ENCODE measurements around the gene PARVB. TPM values are rescaled to one million over a fixed set of nuclear protein-coding genes. Genes with fewer than 3 reads are reported as not detected.

Gene PARVB
- total and polyA plus RNA-seq, 2 of the 8 experiments (the other 6 are each of a cell fraction or from before 2014, with no cell fraction given), result 14.5 to 18.6 TPM

DNA sequence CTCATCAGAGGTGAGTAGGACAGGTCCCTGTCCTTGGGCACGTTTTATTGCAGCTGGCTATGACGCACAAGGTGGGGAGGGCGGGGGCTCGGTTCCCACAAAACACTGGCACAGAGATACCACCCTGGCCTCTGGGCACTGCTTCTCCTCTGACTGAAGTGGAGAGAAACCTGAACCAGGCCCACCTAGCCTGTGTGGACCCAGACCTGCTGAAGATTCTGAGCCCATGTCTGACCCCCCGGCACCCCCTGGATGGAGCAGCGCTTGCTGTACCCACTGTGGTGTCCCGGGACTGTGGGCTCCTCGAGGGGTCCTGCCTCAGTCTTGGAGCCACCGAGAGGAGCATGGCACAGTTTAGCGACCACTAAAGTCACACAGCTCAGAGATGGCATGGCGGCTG is 72.6 kb downstream of the PARVB start (continued):
- no peak for TF ChIP-seq EP300 (IDR thresholded peaks at IDR 0.05; ENCODE audit: borderline replicate concordance in 1 of 2, low read depth in 2 of 2, low read length in 2 of 2)
- TF ChIP-seq, protein P1, sequence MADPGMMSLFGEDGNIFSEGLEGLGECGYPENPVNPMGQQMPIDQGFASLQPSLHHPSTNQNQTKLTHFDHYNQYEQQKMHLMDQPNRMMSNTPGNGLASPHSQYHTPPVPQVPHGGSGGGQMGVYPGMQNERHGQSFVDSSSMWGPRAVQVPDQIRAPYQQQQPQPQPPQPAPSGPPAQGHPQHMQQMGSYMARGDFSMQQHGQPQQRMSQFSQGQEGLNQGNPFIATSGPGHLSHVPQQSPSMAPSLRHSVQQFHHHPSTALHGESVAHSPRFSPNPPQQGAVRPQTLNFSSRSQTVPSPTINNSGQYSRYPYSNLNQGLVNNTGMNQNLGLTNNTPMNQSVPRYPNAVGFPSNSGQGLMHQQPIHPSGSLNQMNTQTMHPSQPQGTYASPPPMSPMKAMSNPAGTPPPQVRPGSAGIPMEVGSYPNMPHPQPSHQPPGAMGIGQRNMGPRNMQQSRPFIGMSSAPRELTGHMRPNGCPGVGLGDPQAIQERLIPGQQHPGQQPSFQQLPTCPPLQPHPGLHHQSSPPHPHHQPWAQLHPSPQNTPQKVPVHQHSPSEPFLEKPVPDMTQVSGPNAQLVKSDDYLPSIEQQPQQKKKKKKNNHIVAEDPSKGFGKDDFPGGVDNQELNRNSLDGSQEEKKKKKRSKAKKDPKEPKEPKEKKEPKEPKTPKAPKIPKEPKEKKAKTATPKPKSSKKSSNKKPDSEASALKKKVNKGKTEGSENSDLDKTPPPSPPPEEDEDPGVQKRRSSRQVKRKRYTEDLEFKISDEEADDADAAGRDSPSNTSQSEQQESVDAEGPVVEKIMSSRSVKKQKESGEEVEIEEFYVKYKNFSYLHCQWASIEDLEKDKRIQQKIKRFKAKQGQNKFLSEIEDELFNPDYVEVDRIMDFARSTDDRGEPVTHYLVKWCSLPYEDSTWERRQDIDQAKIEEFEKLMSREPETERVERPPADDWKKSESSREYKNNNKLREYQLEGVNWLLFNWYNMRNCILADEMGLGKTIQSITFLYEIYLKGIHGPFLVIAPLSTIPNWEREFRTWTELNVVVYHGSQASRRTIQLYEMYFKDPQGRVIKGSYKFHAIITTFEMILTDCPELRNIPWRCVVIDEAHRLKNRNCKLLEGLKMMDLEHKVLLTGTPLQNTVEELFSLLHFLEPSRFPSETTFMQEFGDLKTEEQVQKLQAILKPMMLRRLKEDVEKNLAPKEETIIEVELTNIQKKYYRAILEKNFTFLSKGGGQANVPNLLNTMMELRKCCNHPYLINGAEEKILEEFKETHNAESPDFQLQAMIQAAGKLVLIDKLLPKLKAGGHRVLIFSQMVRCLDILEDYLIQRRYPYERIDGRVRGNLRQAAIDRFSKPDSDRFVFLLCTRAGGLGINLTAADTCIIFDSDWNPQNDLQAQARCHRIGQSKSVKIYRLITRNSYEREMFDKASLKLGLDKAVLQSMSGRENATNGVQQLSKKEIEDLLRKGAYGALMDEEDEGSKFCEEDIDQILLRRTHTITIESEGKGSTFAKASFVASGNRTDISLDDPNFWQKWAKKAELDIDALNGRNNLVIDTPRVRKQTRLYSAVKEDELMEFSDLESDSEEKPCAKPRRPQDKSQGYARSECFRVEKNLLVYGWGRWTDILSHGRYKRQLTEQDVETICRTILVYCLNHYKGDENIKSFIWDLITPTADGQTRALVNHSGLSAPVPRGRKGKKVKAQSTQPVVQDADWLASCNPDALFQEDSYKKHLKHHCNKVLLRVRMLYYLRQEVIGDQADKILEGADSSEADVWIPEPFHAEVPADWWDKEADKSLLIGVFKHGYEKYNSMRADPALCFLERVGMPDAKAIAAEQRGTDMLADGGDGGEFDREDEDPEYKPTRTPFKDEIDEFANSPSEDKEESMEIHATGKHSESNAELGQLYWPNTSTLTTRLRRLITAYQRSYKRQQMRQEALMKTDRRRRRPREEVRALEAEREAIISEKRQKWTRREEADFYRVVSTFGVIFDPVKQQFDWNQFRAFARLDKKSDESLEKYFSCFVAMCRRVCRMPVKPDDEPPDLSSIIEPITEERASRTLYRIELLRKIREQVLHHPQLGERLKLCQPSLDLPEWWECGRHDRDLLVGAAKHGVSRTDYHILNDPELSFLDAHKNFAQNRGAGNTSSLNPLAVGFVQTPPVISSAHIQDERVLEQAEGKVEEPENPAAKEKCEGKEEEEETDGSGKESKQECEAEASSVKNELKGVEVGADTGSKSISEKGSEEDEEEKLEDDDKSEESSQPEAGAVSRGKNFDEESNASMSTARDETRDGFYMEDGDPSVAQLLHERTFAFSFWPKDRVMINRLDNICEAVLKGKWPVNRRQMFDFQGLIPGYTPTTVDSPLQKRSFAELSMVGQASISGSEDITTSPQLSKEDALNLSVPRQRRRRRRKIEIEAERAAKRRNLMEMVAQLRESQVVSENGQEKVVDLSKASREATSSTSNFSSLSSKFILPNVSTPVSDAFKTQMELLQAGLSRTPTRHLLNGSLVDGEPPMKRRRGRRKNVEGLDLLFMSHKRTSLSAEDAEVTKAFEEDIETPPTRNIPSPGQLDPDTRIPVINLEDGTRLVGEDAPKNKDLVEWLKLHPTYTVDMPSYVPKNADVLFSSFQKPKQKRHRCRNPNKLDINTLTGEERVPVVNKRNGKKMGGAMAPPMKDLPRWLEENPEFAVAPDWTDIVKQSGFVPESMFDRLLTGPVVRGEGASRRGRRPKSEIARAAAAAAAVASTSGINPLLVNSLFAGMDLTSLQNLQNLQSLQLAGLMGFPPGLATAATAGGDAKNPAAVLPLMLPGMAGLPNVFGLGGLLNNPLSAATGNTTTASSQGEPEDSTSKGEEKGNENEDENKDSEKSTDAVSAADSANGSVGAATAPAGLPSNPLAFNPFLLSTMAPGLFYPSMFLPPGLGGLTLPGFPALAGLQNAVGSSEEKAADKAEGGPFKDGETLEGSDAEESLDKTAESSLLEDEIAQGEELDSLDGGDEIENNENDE (IDR thresholded peaks at IDR 0.05; ENCODE audit: insufficient replicate concordance, low read length), result no peak
- no peak for TF ChIP-seq NANOG (IDR thresholded peaks at IDR 0.05; ENCODE audit: insufficient read depth, low read depth, low read length, poor library complexity, severe bottlenecking)
